ENCODE data around the gene MYH3.
A peak's percentile ranks its signal among the peaks of the same experiment; 100 is the strongest.
"Not testable (repeated sequence)": the region's sequence is repeated elsewhere in the genome, so short reads cannot be mapped to it uniquely, and the experiment has no call there.

Gene MYH3

GRCh38 chr17:10657148-10657547 lies at the start of gene MYH3:
Gene MYH3 (minus strand): TSS chr17:10657309. CDS start chr17:10655064, 2,245 bp downstream.
- no peak for DNase-seq

- DNase-seq = no peak
Observed at GRCh38 chr17:10705727-10706126, 48.6 kb upstream of the MYH3 start.

GRCh38 chr17:10702574-10702973 lies 45.5 kb upstream of the MYH3 start:
- peak; percentile 51 for DNase-seq

GRCh38 chr17:10699856-10700255 lies 42.7 kb upstream of the MYH3 start:
- DNase-seq = peak; percentile 75

GRCh38 chr17:10698096-10698818 lies 41.1 kb upstream of the MYH3 start:
- peak; percentile 42 for DNase-seq

- DNase-seq = peak; percentile 98
Observed at GRCh38 chr17:10697092-10698081, 40.3 kb upstream of the MYH3 start, which contains the start of the genes ADPRM and SCO1. Gene ADPRM (plus strand): TSS chr17:10697594. CDS start chr17:10704927, 7,333 bp downstream. Gene SCO1 (minus strand): TSS chr17:10697533. CDS start chr17:10697507, 26 bp downstream.

GRCh38 chr17:10695875-10696407 lies 38.8 kb upstream of the MYH3 start:
- not testable (repeated sequence) for DNase-seq

- no peak for DNase-seq
Observed at GRCh38 chr17:10687499-10687898, 30.4 kb upstream of the MYH3 start.

DNA sequence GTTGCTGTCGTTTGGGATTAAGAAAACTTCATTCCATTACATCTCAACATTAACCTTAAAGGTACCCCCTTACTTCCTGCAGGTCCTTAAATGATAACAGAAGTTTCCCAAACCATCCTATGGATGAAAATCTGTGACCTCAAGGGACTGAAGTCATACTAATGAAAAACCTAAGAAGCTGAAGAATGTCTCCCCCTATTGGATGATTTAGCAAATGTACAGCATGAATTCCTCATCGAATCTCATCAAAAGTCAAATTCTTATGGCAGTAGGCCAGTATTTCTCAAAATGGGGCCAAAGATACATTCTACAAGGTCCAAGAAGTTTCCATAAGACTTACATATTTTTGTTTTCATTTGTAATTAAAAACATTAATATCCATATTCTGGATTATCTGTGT lies 26.7 kb upstream of the MYH3 start:
- DNase-seq = peak; percentile 77

- no peak for DNase-seq
Observed at GRCh38 chr17:10681866-10682446, 24.8 kb upstream of the MYH3 start.

GRCh38 chr17:10674704-10675103 lies 17.6 kb upstream of the MYH3 start:
- DNase-seq = no peak

DNA sequence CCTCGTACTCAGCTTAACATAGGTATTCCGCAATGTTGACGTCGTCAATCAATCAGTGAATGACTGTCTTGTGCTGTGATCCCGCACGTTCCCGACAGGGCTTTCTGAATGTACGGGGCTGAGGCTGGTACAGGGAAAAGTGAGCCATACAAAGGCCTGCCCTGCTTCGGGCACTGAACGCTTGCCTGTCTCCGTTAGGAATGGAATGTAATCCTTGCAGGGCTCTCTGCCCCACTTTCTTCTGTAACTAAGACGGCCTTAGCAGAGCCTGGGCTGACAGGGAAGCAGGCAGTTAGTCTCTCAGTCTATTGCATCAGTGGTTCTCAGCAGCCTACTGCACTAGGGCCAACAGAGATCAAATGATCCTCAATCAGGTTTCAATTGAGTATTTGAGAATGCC lies 16.2 kb upstream of the MYH3 start:
- DNase-seq = no peak

- no peak for DNase-seq
Observed at GRCh38 chr17:10668775-10669174, 11.7 kb upstream of the MYH3 start.

- DNase-seq = no peak
Observed at GRCh38 chr17:10666906-10667305, 9.8 kb upstream of the MYH3 start.

DNA sequence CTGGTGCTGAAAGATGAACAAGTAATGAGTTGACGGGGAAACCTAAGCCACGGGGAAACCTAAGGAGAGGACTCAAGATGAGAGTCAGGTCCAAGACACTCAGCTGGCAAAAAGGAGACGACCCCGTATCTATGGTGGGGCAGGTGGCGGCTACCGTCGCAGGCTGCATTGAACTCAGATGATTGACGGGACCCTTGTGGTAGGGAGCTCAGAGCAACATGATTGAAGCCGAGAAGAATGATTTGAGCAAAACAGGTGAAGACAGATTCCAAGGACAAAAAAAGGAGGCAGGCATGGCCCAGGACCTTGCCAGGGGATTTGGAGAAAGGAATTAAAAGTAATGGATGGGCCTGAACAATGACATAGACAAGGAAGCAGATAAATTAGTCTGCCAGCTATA lies 7.5 kb upstream of the MYH3 start:
- no peak for DNase-seq

DNA sequence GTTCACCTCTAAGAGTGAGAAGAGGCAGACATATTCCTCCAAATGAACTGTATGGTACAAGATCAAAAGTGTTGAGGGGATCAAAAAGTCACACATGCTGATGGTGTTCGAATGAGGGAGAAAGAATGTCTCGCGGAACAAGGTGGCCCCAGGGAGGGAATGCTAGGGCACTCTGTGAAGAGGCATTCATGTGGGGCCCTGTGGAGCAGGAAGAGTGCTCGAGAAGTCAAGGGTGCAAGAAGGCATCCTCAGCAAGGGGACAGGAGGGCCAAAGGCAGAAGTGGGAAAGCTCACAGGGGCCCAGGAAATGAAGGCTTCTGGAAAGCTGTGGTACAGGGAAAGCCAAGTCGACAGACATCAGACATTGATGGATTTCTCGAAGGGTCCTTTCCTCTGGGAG lies 6.1 kb upstream of the MYH3 start:
- no peak for DNase-seq

GRCh38 chr17:10661437-10661836 lies 4.3 kb upstream of the MYH3 start:
- DNase-seq = no peak

DNA sequence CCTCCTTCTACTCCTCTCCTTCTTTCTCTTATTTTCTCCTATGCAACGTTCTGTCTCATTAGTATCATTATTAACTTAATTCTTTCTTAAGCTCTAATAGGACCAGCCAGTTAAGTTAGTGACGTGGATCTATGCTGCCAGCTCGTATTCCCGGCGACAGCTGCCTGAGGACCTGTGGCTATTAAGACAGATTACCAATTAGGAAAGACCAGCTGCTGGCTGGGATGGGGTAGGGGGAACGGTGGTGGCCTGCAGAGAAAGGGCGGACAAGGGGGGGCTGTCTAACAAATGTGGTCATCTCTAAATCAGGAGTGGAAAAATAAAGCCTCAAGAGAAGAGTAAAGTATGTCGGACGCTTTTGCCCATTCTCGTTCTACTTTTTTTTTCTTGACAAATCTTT lies 770 bp upstream of the MYH3 start:
- DNase-seq = no peak

GRCh38 chr17:10653987-10654386 lies 3.1 kb downstream of the MYH3 start:
- no peak for DNase-seq

DNA sequence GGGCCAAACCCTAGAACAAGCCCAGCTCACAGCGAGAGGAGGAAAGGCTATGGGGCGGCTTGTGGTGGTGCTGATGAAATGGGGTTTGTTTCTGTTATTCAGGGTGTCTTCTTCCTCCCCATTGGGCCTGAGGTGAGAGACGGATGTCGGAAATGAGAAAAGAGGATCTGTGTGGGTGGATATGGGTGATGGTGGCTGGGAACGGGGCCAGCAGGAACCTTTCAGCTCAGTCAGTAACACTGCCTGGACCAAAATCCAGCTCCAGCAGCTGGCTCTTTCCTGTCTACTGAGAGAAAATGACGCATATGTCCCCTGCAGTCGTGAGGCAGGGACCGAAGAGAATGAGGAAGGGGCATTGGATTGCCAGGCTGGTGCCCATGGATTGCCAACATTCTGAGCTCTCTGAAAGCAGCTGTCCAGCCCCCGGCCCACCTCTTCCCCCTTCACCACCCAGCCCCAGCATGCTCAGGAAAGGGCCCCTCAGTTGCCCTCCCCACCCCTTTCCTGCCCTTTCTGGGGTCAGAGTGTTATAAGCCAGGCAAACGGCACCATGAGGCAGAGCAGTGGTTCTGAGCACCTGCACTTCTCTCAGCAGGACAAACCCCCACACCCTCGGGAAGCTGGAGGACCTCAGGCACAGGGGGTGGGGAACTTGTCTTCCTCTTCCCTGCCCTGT lies 4.0 kb downstream of the MYH3 start:
- peak; percentile 71 for DNase-seq

GRCh38 chr17:10651927-10652326 lies 5.2 kb downstream of the MYH3 start:
- no peak for DNase-seq

DNA sequence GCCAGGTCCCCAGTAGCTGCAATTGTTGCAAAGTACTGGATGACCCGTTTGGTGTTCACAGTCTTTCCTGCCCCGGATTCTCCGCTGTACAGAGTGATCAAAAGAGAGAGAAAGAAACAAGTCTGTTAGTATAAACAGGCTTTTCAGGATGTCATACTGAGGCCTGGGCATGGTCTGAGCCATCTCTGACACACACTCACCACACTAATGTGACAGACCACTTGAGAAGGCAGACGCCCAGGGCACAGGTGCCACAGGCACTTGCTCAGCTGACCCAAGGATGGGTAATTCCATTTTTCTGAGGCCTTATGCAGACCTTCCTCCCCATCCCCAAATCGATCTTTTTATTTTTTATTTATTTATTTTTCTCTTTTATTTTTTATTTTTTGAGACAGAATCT lies 7.5 kb downstream of the MYH3 start:
- no peak for DNase-seq
